DOHH2 (cell line): Measurements from ENCODE around the gene CNPY4.

Experiments
- EZH2phosphoT487 ChIP-seq: fragments of 200-600 bp; sonication (generic); IDR thresholded peaks from 2 replicates; pipeline ENCODE4 v1.6.1; 2017; ENCODE audit warnings: borderline replicate concordance, mild to moderate bottlenecking, antibody characterized with exemption, low read length, moderate library complexity, mixed read lengths
- TF ChIP-seq, protein P1 (sequence below): fragments of 200-600 bp; sonication (generic); IDR thresholded peaks from one replicate; pipeline ENCODE4 v1.5.1; 2014; ENCODE audit warnings: antibody characterized with exemption, mild to moderate bottlenecking, low read depth, low read length; ENCODE audit not compliant: poor library complexity, severe bottlenecking

DNA sequence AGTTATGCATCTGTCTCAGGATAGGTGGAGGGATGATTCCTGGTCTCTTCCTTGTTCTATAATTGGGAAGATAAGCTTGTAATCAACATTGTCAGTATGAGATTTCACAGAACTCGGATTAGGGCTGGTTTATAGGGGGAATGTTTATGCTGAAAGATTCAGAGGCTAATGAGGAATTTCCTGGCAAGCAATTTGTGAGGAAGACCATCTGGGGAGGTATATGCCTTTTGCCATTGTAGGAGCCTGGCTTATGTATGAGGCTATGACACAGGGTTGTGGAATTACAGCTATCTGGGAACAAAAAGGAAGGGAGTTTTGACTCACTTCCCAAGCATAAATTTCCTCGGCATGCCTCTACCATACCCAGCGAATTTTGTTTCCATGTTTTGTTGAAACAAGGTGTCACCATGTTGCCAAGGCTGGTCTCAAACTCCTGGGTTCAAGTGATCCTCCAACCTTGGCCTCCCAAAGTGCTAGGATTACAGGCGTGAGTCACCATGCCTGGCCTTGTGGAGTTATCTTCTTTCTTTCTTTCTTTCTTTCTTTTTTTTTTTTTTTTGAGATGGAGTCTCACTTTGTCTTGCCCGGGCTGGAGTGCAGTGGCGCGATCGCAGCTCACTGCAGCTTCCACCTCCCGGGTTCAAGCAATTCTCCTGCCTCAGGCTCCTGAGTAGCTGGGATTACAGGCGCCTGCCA is 32.2 kb upstream of the CNPY4 start:
- TF ChIP-seq, protein P1, sequence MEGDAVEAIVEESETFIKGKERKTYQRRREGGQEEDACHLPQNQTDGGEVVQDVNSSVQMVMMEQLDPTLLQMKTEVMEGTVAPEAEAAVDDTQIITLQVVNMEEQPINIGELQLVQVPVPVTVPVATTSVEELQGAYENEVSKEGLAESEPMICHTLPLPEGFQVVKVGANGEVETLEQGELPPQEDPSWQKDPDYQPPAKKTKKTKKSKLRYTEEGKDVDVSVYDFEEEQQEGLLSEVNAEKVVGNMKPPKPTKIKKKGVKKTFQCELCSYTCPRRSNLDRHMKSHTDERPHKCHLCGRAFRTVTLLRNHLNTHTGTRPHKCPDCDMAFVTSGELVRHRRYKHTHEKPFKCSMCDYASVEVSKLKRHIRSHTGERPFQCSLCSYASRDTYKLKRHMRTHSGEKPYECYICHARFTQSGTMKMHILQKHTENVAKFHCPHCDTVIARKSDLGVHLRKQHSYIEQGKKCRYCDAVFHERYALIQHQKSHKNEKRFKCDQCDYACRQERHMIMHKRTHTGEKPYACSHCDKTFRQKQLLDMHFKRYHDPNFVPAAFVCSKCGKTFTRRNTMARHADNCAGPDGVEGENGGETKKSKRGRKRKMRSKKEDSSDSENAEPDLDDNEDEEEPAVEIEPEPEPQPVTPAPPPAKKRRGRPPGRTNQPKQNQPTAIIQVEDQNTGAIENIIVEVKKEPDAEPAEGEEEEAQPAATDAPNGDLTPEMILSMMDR = no peak
- no peak for TF ChIP-seq EZH2phosphoT487
